Tibial nerve (tissue), 4 donors: ENCODE measurements around the gene OCIAD1. TPM values are rescaled to one million over a fixed set of nuclear protein-coding genes. Genes with fewer than 3 reads are reported as not detected.

Experiments
- DNase-seq, 2 donors: peaks; one replicate each; pipeline ENCODE4 v3.0.0-alpha.2; 2019; ENCODE audit warnings: low spot score in 2 of 2
- H3K27ac ChIP-seq, 4 donors: fragments of 200-600 bp; sonication (generic) in 3 of 4; one replicate each; pipeline ENCODE4 v1.5.1; 2017 to 2019; ENCODE audit warnings: mild to moderate bottlenecking in 1 of 4
- H3K27me3 ChIP-seq, 2 donors: fragments of 200-600 bp; sonication (generic) in 1 of 2; one replicate each; pipeline versions ENCODE4 v1.5.1 to v1.6.0; 2017 to 2019
- H3K36me3 ChIP-seq, 3 donors: fragments of 200-600 bp; sonication (generic); one replicate each; pipeline ENCODE4 v1.5.1; 2018 to 2019
- H3K4me1 ChIP-seq, 4 donors: fragments of 200-600 bp; sonication (generic) in 3 of 4; one replicate each; pipeline ENCODE4 v1.5.1; 2017 to 2019
- H3K4me3 ChIP-seq, 4 donors: fragments of 200-600 bp; sonication (generic) in 3 of 4; one replicate each; pipeline ENCODE4 v1.5.1; 2017 to 2019; ENCODE audit warnings: mild to moderate bottlenecking in 1 of 4, moderate library complexity in 1 of 4
- H3K9me3 ChIP-seq, 4 donors: fragments of 200-600 bp; sonication (generic) in 3 of 4; one replicate each; pipeline ENCODE4 v1.5.1; 2017 to 2019
- EP300 ChIP-seq, 2 donors: sonication (generic); formaldehyde crosslinking; IDR thresholded peaks; one replicate each; pipeline ENCODE4 v1.6.1; 2017; ENCODE audit warnings: antibody characterized with exemption in 2 of 2, mild to moderate bottlenecking in 1 of 2
- POLR2A ChIP-seq, 2 donors: fragments of 450-650 bp; IDR thresholded peaks; one replicate each; pipeline ENCODE4 v1.6.1; 2017; ENCODE audit warnings: antibody characterized with exemption in 2 of 2, mild to moderate bottlenecking in 2 of 2, moderate library complexity in 2 of 2
- WGBS, 2 donors: methylation state at CpG; one replicate each; pipeline ENCODE4 v1.1.5; 2018; 5-methylcytosine and 5-hydroxymethylcytosine counted together
- total RNA-seq, 4 donors: library from RNA; depleted of rRNA; stranded (reverse); fragments of >200 nt; gene quantifications; one replicate each; pipeline ENCODE4 v1.1.0, GENCODE V29; 2016
- TF ChIP-seq, protein P1 (sequence below), 5 experiments: fragments of 200-600 bp in 3 of 5; fragments of 450-650 bp in 2 of 5; sonication (generic) in 3 of 5; IDR thresholded peaks; one replicate each; pipeline ENCODE4 v1.5.1; 2016 to 2019; ENCODE audit warnings: antibody characterized with exemption in 5 of 5, mild to moderate bottlenecking in 3 of 5, moderate library complexity in 2 of 5

Gene OCIAD1
- total RNA-seq, 4 donors from 2014 or later = 85.1 to 133 (median 93.4) TPM

DNA sequence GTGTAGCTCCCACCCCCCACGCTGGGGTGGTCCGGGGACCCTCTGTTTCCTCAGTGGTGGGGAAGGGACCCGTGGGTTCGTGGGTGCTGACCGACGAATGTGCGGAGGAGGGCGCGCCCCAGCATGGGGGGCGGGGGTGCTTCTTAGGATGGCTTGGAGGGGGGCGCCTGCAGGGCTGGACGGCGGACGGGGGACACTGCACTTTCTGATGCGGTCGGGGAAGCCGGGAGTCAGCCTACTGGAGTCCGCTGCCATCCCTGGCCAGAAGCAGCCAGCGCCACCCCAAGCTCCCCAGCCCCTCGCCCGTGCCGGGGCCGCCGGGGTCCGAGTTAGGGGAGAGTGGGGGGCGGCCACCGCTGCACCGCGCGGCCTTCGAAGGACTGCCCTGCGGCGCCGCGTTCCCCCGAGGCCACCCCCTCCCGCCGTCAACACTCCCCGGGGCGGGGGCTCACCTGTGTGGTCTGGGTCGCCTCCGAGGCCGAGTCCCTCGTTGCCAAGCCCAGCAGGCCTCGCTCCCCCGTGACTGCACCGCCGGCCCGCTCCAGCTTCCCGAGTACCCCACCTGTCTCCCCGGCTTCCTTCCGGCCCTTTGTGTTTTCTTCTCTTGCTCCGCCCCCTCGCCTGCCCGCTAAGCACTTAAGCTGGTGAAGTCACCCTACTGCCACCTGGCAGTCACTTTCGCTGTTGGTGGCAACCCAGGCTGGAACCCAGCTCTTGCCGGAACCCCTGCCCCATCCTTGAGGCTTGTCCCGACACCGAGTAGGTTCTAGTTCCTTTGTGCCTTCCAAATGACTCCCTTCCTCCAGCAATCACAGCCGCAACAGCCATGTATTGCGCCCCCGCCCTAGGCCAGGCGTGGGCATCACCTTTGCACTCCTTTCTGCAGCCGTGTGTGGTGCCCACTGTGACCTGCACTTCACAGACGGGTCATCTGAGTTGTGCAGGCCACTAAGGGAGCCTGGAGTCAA lies 75.6 kb downstream of the OCIAD1 start, which contains the start of gene OCIAD2:
TSS of gene OCIAD2 (minus strand) at position 569 of the 968 bp plus-strand sequence. CDS start 2,225 bp downstream, outside the sequence.
- TF ChIP-seq EP300 (IDR thresholded peaks at IDR 0.05) (peak in 1 of 2 donors; percentile 14), POLR2A (IDR thresholded peaks at IDR 0.05) (no peak)
- H3K9me3 ChIP-seq = no peaks in the 10 kb centered on the region
- peak within 1 kb of the TSS; percentile 28 to 61 (median 57) for H3K4me3 ChIP-seq
- H3K27me3 ChIP-seq = peaks cover 0 to 8% of the 10 kb centered on the region in 2 donors
- peaks cover 0 to 9% (median 3%) of the 10 kb centered on the region in 4 donors for H3K4me1 ChIP-seq
- peak within 1 kb of the TSS in 2 of 4 donors; percentile 14 to 83 for H3K27ac ChIP-seq
- no peak for DNase-seq
- no peaks in the 10 kb centered on the region for H3K36me3 ChIP-seq
- WGBS, 2 donors = 9 to 19% methylated on average over 30 to 60 of the region's 65 CpGs

DNA sequence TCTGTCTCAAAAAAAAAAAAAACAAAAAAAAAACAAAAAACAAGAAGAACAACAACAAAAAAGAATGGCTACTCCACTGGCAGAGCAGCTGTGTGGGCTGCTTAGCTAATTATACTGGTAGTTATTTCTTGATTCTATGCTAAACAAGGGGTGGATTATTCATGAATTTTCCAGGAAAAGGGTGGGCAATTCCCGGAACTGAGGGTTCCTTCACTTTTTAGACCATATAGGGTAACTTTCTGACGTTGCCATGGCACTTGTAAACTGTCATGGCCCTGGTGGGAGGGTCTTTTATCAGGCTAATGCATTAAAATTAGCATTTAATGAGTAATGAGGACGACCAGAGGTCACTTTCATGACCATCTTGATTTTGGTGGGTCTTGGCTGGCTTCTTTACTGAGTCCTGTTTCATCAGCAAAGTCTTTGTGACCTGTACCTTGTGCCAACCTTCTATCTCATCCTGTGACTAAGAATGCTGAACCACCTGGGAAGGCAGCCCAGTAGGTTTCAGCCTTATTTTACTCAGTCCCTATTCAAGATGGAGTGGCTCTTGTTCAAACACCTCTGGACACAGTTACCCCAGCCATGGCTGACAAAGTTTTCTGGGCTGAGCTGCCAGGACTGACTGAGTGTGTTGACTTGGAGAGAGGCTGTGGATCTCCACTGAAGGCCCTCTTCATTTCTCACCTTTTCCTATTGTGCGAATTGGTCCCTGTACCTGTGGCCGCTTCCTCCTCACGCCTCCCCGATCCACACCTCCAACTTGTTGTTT lies 77.0 kb downstream of the OCIAD1 start:
- no peaks in the 10 kb centered on the region for H3K36me3 ChIP-seq
- H3K27me3 ChIP-seq = peaks cover 0 to 8% of the 10 kb centered on the region in 2 donors
- H3K27ac ChIP-seq = peak overlapping the region in 1 of 4 donors; percentile 17
- no peak for TF ChIP-seq POLR2A (IDR thresholded peaks at IDR 0.05)
- TF ChIP-seq EP300 (IDR thresholded peaks at IDR 0.05) = no peak
- TF ChIP-seq, protein P1, sequence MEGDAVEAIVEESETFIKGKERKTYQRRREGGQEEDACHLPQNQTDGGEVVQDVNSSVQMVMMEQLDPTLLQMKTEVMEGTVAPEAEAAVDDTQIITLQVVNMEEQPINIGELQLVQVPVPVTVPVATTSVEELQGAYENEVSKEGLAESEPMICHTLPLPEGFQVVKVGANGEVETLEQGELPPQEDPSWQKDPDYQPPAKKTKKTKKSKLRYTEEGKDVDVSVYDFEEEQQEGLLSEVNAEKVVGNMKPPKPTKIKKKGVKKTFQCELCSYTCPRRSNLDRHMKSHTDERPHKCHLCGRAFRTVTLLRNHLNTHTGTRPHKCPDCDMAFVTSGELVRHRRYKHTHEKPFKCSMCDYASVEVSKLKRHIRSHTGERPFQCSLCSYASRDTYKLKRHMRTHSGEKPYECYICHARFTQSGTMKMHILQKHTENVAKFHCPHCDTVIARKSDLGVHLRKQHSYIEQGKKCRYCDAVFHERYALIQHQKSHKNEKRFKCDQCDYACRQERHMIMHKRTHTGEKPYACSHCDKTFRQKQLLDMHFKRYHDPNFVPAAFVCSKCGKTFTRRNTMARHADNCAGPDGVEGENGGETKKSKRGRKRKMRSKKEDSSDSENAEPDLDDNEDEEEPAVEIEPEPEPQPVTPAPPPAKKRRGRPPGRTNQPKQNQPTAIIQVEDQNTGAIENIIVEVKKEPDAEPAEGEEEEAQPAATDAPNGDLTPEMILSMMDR (IDR thresholded peaks at IDR 0.05) = no peak
- peaks cover 0 to 9% (median 3%) of the 10 kb centered on the region in 4 donors for H3K4me1 ChIP-seq
- H3K9me3 ChIP-seq = no peaks in the 10 kb centered on the region
- DNase-seq = no peak
- 80 to 83% methylated on average over 7 of the region's 7 CpGs for WGBS, 2 donors
- H3K4me3 ChIP-seq = no peak overlapping the region

DNA sequence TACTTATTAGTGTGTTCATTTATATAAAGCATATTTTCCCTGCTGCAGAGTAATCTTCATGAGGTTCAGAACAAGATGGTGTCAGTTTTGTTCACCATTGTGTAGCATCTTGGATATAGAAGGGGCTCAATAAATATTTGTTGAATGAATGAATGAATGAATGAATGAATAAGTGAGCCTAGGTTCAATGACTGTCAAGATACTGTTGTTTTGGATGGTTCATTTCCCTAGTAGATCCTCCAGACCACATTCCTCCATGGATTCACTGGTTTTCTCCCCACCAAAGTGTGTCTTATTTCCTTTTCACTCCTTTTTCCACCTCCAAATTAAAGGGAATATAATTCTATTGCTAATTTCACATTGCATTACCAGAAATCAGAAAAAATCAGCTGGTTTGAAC lies 77.8 kb downstream of the OCIAD1 start:
- Histone ChIP-seq H3K9me3 (no peaks in the 10 kb centered on the region), H3K4me3 (no peak overlapping the region), H3K27ac (no peak overlapping the region), H3K27me3 (peaks cover 0 to 8% of the 10 kb centered on the region in 2 donors), H3K36me3 (no peaks in the 10 kb centered on the region), H3K4me1 (peaks cover 0 to 9% (median 3%) of the 10 kb centered on the region in 4 donors)
- DNase-seq = no peak
- TF ChIP-seq POLR2A (IDR thresholded peaks at IDR 0.05) = no peak
- TF ChIP-seq, protein P1 (IDR thresholded peaks at IDR 0.05) = no peak
- TF ChIP-seq EP300 (IDR thresholded peaks at IDR 0.05) = no peak

DNA sequence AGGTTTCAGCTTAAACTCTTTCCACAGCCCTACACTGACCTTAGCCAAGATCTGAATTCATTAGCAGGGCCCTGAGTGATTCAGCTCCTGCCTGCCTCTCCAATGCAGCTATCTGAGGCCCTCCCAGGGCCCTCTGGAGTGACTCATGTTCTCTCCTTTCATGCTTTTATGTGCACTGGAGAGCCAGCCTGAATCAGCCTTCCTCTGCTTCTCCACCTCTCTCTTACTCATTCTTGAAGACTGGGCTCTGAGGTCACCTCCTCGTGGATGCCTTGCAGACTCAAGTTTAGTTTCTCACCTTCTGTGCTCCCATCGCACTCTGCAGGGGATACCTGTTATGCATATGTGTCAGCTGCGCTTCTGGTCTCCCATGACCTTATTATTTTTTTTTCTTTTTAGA lies 78.8 kb downstream of the OCIAD1 start:
- peaks cover 0 to 9% (median 3%) of the 10 kb centered on the region in 4 donors for H3K4me1 ChIP-seq
- no peaks in the 10 kb centered on the region for H3K9me3 ChIP-seq
- DNase-seq = no peak
- H3K4me3 ChIP-seq = no peak overlapping the region
- WGBS, 2 donors = 80 to 82% methylated on average over 3 of the region's 3 CpGs
- TF ChIP-seq, protein P1 (IDR thresholded peaks at IDR 0.05) = no peak
- TF ChIP-seq EP300 (IDR thresholded peaks at IDR 0.05) = no peak
- TF ChIP-seq POLR2A (IDR thresholded peaks at IDR 0.05) = no peak
- no peak overlapping the region for H3K27ac ChIP-seq
- H3K27me3 ChIP-seq = peaks cover 0 to 8% of the 10 kb centered on the region in 2 donors
- H3K36me3 ChIP-seq = no peaks in the 10 kb centered on the region

DNA sequence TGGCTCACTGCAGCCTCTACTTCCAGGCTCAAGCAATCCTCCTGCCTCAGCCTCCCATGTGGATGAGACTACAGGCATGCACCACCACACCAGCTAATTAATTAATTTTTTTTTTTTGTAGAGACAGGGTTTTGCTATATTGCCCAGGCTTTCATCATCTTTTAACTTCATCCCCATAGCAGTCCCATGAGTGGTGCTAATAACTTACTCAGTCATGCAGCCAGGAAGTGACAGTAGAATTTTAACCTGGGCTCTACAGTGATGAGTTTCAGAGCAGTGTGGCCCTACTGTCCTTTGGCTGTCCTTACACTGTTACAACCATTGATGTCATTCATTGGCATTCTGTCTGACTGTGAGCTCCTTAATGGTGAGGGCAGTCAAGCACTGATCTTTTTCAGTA lies 79.6 kb downstream of the OCIAD1 start:
- TF ChIP-seq, protein P1 (IDR thresholded peaks at IDR 0.05) = no peak
- TF ChIP-seq EP300 (IDR thresholded peaks at IDR 0.05) (no peak), POLR2A (IDR thresholded peaks at IDR 0.05) (no peak)
- H3K4me1 ChIP-seq = peaks cover 0 to 9% (median 3%) of the 10 kb centered on the region in 4 donors
- H3K27ac ChIP-seq = no peak overlapping the region
- no peaks in the 10 kb centered on the region for H3K9me3 ChIP-seq
- peaks cover 0 to 8% of the 10 kb centered on the region in 2 donors for H3K27me3 ChIP-seq
- DNase-seq = no peak
- H3K4me3 ChIP-seq = no peak overlapping the region
- H3K36me3 ChIP-seq = no peaks in the 10 kb centered on the region
